NCI-H128 (cell line): ENCODE results near the gene C20orf204.

ENCODE experiments used
- DNase-seq: peaks from one replicate; lab custom pipeline; 2025; ENCODE audit not compliant: unreplicated experiment; lab: John Stamatoyannopoulos, UW

The C20orf204 gene

GRCh38 chr20:64025826-64026412, 10.1 kb upstream of the C20orf204 start:
- no peak for DNase-seq

- DNase-seq = no peak
These were observed 7.8 kb upstream of the C20orf204 start for GRCh38 chr20:64027981-64028685.

GRCh38 chr20:64029293-64030117, 6.5 kb upstream of the C20orf204 start:
- no peak for DNase-seq

- DNase-seq = no peak
These were observed 5.4 kb upstream of the C20orf204 start for GRCh38 chr20:64030371-64031134.

GRCh38 chr20:64031822-64032314, 4.1 kb upstream of the C20orf204 start:
- DNase-seq = no peak

- DNase-seq = no peak
These were observed 3.0 kb upstream of the C20orf204 start for GRCh38 chr20:64032706-64033624.

GRCh38 chr20:64033981-64034493, 1.9 kb upstream of the C20orf204 start:
- DNase-seq = no peak

GRCh38 chr20:64035066-64035932, 683 bp upstream of the C20orf204 start:
- DNase-seq = no peak

- DNase-seq = no peak
These were observed 590 bp downstream of the C20orf204 start for GRCh38 chr20:64036346-64037198.

GRCh38 chr20:64037199-64037497, 1.2 kb downstream of the C20orf204 start:
- no peak for DNase-seq

GRCh38 chr20:64037498-64038213, 1.7 kb downstream of the C20orf204 start:
- DNase-seq = no peak

- no peak for DNase-seq
These were observed 2.2 kb downstream of the C20orf204 start for GRCh38 chr20:64038224-64038564.

GRCh38 chr20:64038565-64039292, 2.7 kb downstream of the C20orf204 start:
- no peak for DNase-seq

- DNase-seq = no peak
These were observed 3.5 kb downstream of the C20orf204 start for GRCh38 chr20:64039293-64040160.

GRCh38 chr20:64040231-64041039, 4.5 kb downstream of the C20orf204 start:
- DNase-seq = no peak
